ENCODE data around the gene MAN2C1. TPM values are rescaled to one million over a fixed set of nuclear protein-coding genes. Genes with fewer than 3 reads are reported as not detected.
"Not testable (repeated sequence)": the region's sequence is repeated elsewhere in the genome, so short reads cannot be mapped to it uniquely, and the experiment has no call there.

Gene MAN2C1
- polyA plus RNA-seq, 3 donors, result 79.2 to 112 (median 111) TPM

- DNase-seq (ENCODE audit: low read depth in 3 of 3, low spot score in 2 of 3), result no peak
These were observed 6.3 kb downstream of the MAN2C1 start for GRCh38 chr15:75361989-75362641.

- no peak for DNase-seq (ENCODE audit: low read depth in 3 of 3, low spot score in 2 of 3)
These were observed 6.9 kb downstream of the MAN2C1 start for GRCh38 chr15:75361361-75361988.

GRCh38 chr15:75360856-75361255 lies 7.6 kb downstream of the MAN2C1 start:
- DNase-seq (ENCODE audit: low read depth in 3 of 3, low spot score in 2 of 3), result no peak

- DNase-seq (ENCODE audit: low read depth in 3 of 3, low spot score in 2 of 3), result no peak
These were observed 8.0 kb downstream of the MAN2C1 start for GRCh38 chr15:75360391-75360790.

- no peak for DNase-seq (ENCODE audit: low read depth in 3 of 3, low spot score in 2 of 3)
These were observed 8.7 kb downstream of the MAN2C1 start for GRCh38 chr15:75359537-75360250.

- no peak for DNase-seq (ENCODE audit: low read depth in 3 of 3, low spot score in 2 of 3)
These were observed 9.5 kb downstream of the MAN2C1 start for GRCh38 chr15:75358771-75359536.

GRCh38 chr15:75357976-75358673 lies 10.3 kb downstream of the MAN2C1 start:
- no peak for DNase-seq (ENCODE audit: low read depth in 3 of 3, low spot score in 2 of 3)

GRCh38 chr15:75356517-75356916 lies 11.9 kb downstream of the MAN2C1 start:
- DNase-seq (ENCODE audit: low read depth in 3 of 3, low spot score in 2 of 3), result no peak

- no peak for DNase-seq (ENCODE audit: low read depth in 3 of 3, low spot score in 2 of 3)
These were observed 12.4 kb downstream of the MAN2C1 start for GRCh38 chr15:75356006-75356405.

GRCh38 chr15:75355369-75355768 lies 13.0 kb downstream of the MAN2C1 start:
- no peak for DNase-seq (ENCODE audit: low read depth in 3 of 3, low spot score in 2 of 3)

- DNase-seq (ENCODE audit: low read depth in 3 of 3, low spot score in 2 of 3), result no peak
These were observed 14.0 kb downstream of the MAN2C1 start for GRCh38 chr15:75354454-75354853.

- no peak for DNase-seq (ENCODE audit: low read depth in 3 of 3, low spot score in 2 of 3)
These were observed 14.8 kb downstream of the MAN2C1 start for GRCh38 chr15:75353604-75354003.

GRCh38 chr15:75352186-75353080 lies 16.0 kb downstream of the MAN2C1 start:
- no peak for DNase-seq (ENCODE audit: low read depth in 3 of 3, low spot score in 2 of 3)

GRCh38 chr15:75350601-75351361 lies 17.6 kb downstream of the MAN2C1 start:
- DNase-seq (ENCODE audit: low read depth in 3 of 3, low spot score in 2 of 3), result no peak

GRCh38 chr15:75349851-75350588 lies 18.4 kb downstream of the MAN2C1 start:
- DNase-seq (ENCODE audit: low read depth in 3 of 3, low spot score in 2 of 3), result no peak

- DNase-seq (ENCODE audit: low read depth in 3 of 3, low spot score in 2 of 3), result not testable (repeated sequence)
These were observed 19.1 kb downstream of the MAN2C1 start for GRCh38 chr15:75349351-75349669.

GRCh38 chr15:75348562-75349350 lies 19.7 kb downstream of the MAN2C1 start:
- DNase-seq (ENCODE audit: low read depth in 3 of 3, low spot score in 2 of 3), result no peak

All from right renal cortex interstitium (tissue), 3 donors.